ENCODE data around the gene GCNT3. TPM values are rescaled to one million over a fixed set of nuclear protein-coding genes. Genes with fewer than 3 reads are reported as not detected.
"Not testable (repeated sequence)": the region's sequence is repeated elsewhere in the genome, so short reads cannot be mapped to it uniquely, and the experiment has no call there.

The GCNT3 gene
- total RNA-seq, 1 donor, result under 0.01 TPM

GRCh38 chr15:59642351-59642750, 30.8 kb downstream of the GCNT3 start:
- TF ChIP-seq, protein P1, sequence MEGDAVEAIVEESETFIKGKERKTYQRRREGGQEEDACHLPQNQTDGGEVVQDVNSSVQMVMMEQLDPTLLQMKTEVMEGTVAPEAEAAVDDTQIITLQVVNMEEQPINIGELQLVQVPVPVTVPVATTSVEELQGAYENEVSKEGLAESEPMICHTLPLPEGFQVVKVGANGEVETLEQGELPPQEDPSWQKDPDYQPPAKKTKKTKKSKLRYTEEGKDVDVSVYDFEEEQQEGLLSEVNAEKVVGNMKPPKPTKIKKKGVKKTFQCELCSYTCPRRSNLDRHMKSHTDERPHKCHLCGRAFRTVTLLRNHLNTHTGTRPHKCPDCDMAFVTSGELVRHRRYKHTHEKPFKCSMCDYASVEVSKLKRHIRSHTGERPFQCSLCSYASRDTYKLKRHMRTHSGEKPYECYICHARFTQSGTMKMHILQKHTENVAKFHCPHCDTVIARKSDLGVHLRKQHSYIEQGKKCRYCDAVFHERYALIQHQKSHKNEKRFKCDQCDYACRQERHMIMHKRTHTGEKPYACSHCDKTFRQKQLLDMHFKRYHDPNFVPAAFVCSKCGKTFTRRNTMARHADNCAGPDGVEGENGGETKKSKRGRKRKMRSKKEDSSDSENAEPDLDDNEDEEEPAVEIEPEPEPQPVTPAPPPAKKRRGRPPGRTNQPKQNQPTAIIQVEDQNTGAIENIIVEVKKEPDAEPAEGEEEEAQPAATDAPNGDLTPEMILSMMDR (IDR thresholded peaks at IDR 0.05; ENCODE audit: insufficient read depth, low read depth, low read length), result peak; percentile 13
- H3K4me3 ChIP-seq (ENCODE audit: low read depth, low read length), result no peak overlapping the region
- no peak for DNase-seq (ENCODE audit: low read depth)

- no peak overlapping the region for H3K4me3 ChIP-seq (ENCODE audit: low read depth, low read length)
- DNase-seq (ENCODE audit: low read depth), result no peak
- TF ChIP-seq, protein P1 (IDR thresholded peaks at IDR 0.05; ENCODE audit: insufficient read depth, low read depth, low read length), result no peak
Observed at GRCh38 chr15:59644756-59645155, 33.2 kb downstream of the GCNT3 start.

GRCh38 chr15:59645812-59646211, 34.2 kb downstream of the GCNT3 start:
- not testable (repeated sequence) for H3K4me3 ChIP-seq (ENCODE audit: low read depth, low read length); DNase-seq (ENCODE audit: low read depth)

DNA sequence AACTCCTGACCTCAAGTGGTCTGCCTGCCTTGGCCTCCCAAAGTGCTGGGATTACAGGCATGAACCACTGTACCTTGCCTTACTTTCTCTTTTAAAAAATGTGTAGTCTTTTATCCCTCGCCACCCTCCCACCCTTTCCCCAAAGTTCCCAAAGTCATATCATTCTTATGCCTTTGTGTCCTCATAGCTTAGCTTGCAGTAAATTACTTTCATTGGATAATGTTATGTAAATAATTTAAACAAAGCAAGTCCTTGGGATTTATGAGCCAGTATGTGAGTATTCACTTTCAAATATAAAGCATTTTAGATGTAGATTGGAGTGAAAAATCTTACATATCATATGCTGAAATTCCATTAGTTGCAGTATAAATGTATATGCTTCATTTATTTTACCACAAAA, 34.7 kb downstream of the GCNT3 start:
- DNase-seq (ENCODE audit: low read depth), result no peak
- TF ChIP-seq, protein P1 (IDR thresholded peaks at IDR 0.05; ENCODE audit: insufficient read depth, low read depth, low read length), result no peak
- no peak overlapping the region for H3K4me3 ChIP-seq (ENCODE audit: low read depth, low read length)

- DNase-seq (ENCODE audit: low read depth), result no peak
- no peak overlapping the region for H3K4me3 ChIP-seq (ENCODE audit: low read depth, low read length)
- TF ChIP-seq, protein P1 (IDR thresholded peaks at IDR 0.05; ENCODE audit: insufficient read depth, low read depth, low read length), result no peak
Observed at GRCh38 chr15:59647085-59647484, 35.5 kb downstream of the GCNT3 start.

DNA sequence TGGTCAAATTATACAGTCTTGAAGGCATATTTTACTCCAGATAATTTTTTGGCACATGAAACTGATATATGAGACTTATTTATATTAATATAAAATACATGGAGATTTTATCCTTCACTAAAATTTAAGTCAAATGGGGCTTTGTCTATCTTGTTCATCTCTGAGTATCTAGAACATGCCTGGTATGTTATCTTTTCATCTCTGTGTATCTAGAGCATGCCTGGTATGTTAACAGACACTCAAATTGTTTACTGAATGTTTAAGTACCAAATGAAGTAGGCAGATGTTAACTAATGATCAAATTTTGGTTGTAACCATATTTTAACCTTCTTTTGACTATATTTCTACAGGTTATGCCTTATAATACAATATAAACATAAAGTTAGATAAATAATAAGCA, 38.0 kb downstream of the GCNT3 start:
- no peak overlapping the region for H3K4me3 ChIP-seq (ENCODE audit: low read depth, low read length)
- TF ChIP-seq, protein P1 (IDR thresholded peaks at IDR 0.05; ENCODE audit: insufficient read depth, low read depth, low read length), result no peak
- no peak for DNase-seq (ENCODE audit: low read depth)

DNA sequence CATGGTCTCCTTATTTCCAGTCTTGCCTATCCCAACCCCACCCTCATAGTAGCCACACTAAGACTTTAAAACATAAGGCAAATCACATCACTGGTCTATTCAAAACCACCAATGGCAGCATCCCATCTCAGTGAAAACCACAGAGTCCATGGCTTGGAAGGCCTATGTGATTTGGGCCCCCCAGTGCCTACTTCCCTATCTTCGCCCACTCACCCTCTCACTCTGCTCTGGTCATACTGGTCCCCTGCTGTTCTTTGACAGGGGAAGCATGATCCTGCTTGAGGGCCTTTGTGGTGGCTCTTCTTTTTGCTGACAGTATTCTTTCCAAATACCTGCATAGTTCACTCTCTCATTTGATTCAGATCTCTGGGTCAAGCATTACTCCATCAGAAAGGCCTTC, 42.5 kb downstream of the GCNT3 start:
- no peak for DNase-seq (ENCODE audit: low read depth)
- H3K4me3 ChIP-seq (ENCODE audit: low read depth, low read length), result no peak overlapping the region
- TF ChIP-seq, protein P1 (IDR thresholded peaks at IDR 0.05; ENCODE audit: insufficient read depth, low read depth, low read length), result no peak

All from fibroblast of villous mesenchyme (primary cell).